COLO668 (cell line): ENCODE results near the gene GNA15.
"Not testable (repeated sequence)": the region's sequence is repeated elsewhere in the genome, so short reads cannot be mapped to it uniquely, and the experiment has no call there.

Experiments
- DNase-seq: peaks from one replicate; lab custom pipeline; 2025; ENCODE audit not compliant: unreplicated experiment; lab: John Stamatoyannopoulos, UW

GNA15 gene

DNA sequence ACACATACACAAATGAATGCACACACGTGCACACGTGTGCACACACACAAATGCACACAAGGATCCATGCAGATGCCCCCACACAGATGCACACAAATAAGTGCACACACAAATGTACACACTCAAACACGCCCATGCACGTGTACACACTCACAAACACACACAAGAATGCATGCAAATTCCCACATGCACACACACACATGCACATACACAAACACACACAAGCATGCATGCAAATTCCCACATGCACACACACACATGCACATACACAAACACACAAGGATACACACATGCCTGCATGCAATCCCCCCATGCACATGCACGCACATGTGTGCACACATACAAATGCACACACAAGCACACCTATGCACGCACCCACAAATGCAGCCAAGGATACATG is 13.3 kb downstream of the GNA15 start:
- DNase-seq: no peak

DNA sequence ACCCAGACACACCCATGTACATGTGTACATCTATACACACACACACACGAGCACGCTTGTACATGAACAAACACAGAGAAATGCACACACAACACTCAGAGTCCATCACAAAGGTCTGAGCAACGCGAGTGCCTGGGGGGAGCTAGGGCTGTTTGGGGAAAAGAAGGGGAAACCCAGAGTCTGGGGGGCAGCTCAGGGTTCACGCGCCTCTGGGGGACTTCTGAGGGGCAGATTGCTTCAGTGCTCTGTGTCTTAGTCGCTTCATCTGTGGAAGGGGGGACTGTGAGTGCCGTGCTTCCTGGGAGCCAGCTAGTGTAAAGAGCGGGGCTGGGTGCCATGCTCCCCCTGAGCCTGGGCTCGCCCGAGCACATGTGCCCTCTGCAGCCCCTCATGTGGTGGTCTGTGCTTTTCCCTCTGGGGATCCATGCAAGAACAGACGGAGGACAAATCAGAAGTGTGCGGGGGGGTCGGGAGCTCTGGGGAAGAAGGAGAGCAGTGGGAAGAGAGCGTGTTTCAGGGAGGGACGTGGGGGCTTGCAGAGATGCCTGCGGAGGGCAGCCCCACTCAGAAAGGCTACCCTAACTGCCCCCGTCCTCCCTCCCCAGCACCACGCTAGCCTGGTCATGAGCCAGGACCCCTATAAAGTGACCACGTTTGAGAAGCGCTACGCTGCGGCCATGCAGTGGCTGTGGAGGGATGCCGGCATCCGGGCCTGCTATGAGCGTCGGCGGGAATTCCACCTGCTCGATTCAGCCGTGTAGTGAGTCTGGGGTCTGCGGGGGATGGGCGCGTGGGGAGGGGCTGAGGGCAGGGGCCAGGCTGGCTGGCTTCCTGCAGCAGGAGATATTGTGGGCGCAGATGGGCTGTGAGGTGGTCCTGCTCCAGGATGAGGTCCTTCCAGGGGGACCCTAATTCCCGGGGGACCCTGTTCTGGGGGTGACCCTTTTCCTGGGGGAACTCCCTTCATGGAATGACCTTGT is 14.0 kb downstream of the GNA15 start:
- no peak for DNase-seq

DNA sequence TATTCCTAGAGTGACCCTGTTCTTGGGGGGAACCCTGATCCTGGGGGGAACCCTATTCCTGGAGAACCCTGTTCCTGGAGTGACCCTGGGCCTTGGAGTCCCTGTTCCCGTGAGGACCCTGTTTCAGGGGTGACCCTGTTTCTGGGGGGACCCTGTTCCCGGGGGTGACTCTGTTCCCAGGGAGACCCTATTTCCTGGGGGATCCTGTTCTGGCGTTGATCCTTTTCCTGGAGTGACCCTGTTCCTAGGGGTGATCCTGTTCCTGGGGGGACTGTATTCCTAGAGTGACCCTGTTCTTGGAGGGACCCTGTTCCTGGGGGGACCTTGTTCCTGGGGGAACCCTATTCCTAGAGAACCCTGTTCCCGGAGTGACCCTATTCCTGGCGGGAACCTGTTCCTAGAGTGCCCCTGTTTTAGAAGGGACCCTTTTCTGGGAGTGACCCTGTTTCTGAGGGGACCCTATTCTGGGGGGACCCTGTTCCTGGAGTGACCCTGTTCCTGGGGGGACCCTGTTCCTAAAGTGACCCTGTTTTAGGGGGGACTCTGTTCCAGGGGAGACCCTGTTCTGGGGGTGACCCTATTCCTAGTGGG is 15.0 kb downstream of the GNA15 start:
- no peak for DNase-seq

DNA sequence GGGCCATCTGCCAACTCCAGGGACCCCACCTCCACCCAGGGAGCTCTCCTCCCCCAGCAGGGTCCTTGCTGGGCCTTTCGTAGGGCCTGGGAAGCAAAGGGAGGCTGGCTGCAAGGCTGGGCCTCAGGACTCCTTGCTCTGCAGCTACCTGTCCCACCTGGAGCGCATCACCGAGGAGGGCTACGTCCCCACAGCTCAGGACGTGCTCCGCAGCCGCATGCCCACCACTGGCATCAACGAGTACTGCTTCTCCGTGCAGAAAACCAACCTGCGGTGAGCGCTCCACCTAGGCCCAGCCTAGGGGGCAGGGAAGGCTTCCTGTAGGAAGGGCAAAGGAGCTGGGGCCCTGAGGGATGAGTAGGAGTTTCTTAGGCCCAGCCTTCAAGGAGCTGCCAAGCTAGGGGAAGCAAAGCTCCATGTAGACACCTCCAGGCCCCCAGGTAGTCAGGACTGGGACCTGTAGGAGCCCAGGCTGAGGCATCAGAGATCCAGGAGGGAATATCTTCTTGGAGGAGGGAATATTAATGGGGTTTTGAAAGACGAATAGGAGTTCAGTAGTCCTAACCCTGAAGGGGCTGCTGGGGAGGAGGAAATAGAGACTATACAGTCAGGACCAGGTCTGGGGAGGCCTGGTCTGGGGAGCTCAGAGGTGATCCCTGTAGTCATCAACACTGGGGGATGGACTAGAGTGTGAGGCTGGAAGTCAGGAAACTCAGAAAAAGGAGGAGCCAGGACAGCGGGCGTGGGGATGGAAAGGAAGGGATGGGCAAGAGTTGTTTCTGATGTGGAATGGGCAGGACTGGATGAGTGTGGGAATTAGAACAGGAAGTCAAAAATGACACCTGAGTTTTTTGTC is 16.0 kb downstream of the GNA15 start:
- DNase-seq: no peak

DNA sequence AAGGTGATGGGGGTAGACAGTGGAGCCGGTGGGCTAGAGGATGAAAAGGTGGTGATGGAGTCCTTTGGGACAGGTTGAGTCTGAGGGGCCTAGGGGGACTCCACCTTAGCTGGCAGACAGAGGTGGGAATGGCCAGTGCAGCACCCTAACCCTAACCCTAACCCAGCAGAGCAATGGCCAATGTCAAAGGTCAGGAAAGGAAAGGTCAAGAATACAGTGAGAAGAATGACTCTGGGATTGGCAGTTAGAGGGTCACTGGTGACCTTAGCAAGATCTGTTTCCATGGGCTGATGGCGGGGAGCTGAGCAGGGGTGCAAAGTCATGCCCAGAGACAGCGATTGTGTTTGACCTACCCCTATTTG is 16.6 kb downstream of the GNA15 start:
- DNase-seq: no peak

DNA sequence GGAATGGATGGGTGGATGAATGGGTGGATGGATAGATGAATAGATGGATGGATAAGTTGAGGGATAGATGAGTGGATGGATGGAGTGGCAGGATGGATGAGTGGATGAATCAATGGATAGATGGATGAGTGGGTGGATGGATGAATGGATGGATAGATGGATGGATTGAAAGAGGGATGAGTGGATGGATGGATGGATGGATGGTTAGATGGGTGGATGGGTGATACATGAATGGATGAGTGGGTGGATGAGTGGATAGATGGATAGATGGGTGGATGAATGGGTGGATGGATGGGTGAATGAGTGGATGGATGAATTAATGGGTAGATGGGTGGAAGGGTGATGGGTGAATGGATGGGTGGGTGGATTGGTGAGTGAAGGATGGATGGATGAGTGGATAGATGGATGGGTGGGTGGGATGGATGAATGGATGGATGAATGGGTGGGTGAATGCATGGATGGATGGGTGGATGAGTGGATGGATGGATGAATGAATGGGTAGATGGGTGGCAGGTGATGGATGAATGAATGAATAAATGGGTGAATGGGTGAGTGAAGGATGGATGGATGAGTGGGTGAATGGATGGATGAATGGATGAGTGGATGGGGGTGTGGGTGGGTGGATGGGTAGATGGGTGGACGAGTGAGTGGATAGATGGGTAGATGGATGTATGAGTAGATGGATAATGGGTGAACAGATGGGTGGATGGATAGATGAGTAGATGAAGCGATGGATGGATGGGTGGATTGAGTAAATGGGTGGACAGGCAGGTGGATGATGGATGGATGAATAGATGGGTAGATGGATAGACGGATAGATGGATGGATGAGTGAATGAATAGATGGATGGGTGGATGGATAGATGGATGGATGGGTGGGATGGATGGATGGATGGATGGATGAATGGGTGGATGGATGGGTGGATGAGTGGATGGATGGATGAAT is 17.7 kb downstream of the GNA15 start:
- no peak for DNase-seq

DNA sequence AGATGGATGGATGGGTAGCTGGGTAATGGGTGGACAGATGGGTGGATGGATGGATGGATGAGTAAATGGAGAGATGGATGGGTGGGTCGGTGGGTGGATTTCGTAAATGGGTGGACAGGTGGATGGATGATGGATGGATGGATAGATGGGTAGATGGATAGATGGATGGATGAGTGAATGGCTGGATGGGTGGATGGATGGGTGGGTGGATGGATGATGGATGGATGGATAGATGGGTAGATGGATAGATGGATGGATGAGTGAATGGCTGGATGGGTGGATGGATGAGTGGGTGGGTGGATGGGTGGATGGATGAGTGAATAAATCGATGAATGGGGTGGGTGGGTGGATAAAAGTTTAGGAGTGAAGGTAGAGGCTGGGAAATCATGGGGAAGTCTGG is 18.6 kb downstream of the GNA15 start:
- not testable (repeated sequence) for DNase-seq

DNA sequence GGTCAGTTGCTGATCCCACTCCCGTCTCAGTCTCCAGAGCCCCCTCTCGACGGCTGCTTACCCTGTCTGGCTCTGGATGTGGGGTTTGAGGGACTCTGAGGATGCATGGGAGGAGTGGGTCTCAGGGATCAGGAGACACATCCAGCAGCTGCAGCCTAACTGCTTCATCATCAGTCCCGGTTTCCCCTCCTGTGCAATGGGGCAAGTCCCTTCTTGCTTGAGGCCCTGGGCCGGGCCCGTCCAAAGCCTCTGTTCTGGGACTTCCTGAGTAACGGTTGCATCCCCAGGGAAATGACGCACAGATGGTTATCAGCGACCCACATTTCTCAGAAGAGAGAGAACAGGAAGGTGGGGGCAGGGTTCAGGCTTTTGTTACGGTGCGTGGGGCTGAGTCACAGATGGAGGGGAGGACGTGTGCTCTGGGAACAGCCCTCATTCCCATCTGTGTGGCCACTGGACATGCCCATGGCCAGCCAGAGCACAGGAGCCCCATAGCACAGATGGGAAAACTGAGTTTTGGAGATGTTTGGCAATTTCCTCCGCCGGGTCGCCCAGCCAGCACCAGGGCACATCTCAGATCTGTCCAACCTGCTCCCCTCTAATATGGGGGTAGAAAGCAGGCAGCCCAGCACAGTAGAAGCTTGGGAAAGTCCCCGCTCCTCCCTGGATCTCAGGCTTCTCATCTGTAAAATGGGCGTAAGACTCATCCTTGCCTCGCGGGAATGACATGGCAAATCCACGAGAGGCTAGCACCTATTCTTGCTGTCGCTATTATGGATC is 19.3 kb downstream of the GNA15 start:
- no peak for DNase-seq

DNA sequence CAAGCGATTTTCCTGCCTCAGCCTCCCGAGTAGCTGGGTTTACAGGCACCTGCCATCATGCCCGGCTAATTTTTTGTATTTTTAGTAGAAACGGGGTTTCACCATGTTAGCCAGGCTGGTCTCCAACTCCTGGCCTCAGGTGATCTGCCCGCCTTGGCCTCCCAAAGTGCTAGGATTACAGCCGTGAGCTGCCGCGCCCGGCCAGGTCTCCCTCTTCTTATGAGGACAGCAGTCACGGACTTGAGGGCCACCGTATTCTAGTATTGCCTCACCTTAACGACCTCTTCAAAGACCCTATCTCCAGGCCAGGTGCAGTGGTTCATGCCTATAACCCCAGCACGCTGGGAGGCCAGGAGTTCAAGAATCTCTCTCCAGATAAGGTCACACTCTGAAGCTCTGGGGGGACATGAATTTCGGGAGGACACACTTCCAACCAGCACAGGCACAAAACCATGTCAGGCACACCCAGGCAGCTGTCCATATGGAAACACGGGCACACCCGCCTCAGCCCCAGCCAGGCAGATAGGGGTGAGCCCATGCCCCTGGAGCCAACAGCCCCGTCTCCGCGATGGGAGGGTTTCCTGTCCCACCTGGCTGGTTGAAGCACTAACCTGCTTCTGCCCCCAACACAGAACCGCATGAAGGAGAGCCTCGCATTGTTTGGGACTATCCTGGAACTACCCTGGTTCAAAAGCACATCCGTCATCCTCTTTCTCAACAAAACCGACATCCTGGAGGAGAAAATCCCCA is 21.4 kb downstream of the GNA15 start:
- DNase-seq: no peak

DNA sequence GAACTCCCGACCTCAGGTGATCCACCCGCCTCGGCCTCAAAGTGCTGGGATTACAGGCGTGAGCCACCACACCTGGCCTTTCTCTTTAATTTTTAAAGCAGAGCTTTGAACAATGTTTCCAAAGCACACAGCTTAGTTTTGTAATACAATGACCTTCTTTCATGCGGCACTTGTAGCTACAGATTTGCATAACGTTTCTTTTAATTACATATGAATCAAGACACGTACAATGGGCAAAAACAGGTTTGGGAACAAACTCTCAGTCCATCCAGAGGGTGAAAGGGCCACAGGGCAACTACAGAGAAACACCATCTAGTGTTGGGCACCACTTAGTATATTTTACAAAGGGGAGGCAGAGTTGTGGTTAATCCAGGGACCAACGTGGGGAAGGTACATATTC is 23.7 kb downstream of the GNA15 start:
- no peak for DNase-seq

DNA sequence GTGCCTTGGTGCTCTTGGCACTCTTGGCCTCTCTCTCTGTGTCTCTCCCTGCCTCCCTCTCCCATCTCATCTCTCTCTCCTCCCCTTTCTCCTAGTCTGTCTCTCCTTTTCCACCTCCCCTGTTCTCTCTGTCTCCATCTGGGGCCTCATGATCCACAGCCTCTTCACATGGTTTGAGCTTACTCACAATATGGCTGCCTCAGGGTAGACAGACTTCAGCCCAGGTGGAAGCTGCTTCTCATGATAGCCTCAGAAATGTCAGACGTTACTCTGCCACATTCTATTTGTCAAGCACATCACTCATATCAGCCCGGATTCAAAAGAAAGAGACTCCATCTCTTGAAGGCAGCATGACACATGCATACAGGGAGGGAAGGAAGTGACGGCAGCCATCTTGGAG is 24.4 kb downstream of the GNA15 start:
- no peak for DNase-seq

DNA sequence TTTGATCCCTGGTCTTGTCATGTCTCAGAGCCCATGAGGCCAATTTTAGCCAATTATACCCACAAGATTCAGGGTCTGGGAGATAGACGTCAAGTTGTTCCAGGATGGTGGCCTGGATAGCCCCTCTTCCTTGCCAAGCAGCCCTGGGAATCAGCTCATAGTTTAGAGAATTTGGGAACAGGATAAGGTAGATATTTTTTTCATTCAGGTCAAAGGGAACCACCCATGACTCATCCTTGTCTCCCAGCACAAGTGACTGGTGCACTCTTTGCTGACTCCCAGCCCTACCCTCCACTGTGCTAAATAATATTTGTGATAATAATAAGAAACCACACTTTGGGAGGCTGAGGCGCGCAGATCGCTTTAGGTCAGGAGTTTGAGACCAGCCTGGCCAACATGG is 25.6 kb downstream of the GNA15 start:
- DNase-seq: no peak

DNA sequence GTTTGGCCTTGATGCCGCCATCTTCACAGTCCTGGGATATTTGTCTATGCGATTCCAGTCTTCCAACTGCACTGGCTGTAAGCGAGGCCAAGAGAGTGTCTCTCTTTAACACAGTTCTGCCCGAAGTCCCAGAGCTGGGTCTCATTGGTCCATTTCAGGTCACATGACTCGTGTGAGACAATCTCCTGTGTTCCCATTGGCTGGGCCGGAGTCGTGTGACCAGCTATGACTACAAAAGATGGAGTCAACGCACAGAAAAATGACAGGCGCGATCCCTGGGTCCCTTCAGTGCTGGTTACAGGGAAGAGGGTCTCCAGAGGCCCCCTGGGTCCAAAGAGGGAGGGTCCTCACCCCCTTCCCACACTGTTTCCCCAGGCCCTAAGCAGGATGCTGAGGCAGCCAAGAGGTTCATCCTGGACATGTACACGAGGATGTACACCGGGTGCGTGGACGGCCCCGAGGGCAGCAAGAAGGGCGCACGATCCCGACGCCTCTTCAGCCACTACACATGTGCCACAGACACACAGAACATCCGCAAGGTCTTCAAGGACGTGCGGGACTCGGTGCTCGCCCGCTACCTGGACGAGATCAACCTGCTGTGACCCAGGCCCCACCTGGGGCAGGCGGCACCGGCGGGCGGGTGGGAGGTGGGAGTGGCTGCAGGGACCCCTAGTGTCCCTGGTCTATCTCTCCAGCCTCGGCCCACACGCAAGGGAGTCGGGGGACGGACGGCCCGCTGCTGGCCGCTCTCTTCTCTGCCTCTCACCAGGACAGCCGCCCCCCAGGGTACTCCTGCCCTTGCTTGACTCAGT is 26.8 kb downstream of the GNA15 start:
- DNase-seq: no peak

DNA sequence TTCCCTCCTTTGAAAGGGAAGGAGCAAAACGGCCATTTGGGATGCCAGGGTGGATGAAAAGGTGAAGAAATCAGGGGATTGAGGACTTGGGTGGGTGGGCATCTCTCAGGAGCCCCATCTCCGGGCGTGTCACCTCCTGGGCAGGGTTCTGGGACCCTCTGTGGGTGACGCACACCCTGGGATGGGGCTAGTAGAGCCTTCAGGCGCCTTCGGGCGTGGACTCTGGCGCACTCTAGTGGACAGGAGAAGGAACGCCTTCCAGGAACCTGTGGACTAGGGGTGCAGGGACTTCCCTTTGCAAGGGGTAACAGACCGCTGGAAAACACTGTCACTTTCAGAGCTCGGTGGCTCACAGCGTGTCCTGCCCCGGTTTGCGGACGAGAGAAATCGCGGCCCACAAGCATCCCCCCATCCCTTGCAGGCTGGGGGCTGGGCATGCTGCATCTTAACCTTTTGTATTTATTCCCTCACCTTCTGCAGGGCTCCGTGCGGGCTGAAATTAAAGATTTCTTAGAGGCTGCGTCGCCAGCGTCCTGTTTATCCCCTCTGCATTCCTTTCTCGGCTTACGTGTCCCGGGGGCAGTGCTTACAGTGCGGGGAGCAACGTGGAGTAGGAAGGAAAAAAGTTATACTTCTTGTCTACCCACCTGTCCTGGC is 27.5 kb downstream of the GNA15 start:
- DNase-seq: peak; percentile 55

DNA sequence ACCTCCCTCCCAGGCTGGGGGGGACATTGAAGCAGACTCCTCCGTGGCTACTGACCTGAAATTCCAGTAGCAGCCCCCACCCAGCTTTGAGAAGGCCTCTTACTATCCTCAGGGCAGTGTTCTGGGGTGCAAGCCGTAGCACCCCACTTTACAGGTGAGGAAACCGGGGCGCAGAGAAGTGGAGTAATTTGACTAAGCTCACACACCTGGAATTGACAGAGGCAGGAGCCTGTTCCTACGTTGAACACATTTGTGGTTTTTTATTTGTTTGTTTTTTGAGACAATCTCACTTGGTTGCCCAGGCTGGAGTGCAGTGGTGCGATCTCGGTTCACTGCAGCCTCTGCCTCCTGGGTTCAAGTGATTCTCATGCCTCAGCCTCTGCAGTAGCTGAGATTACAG is 28.1 kb downstream of the GNA15 start:
- DNase-seq: no peak

DNA sequence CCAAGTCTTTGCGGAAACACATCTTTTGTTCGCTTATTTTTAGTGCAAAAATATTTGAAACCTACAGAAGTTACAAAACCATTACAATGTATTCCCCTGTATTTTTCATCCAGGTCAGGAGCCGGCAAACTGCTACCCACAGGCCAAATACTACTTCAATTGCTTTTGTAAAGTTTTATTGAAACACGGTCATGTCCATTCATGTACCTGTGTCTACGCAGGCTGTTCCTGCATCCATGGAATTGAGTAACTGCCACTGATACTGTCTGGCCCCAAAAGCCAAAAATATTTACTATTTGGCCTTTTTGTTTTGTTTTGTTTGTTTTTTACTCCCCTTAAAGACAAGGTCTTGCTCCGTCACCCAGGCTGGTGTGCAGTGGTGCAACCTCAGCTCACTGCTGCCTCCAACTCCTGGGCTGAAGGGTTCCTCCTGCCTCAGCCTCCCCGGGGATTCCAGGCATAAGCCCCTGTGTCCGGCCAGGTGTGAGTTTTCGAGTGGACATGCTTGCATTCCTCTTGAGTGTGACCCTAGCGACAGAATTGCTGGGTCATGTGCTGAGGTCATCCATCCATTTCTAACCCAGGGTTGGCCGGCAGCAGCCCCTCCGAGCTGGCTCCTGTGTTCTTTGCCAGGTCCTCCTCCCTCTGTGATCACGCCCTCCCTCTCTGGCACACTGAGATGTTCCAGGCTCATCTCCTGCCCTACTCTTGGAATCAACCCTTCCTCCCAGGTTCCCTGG is 31.9 kb downstream of the GNA15 start:
- no peak for DNase-seq
